Medulla oblongata (tissue), 1 donor: ENCODE results near the gene INPP4A.
"Not testable (repeated sequence)": the region's sequence is repeated elsewhere in the genome, so short reads cannot be mapped to it uniquely, and the experiment has no call there.

ENCODE experiments used
- DNase-seq: peaks from one replicate; pipeline ENCODE4 v3.0.0-alpha.2; 2015; ENCODE audit errors: extremely low spot score

INPP4A gene

DNA sequence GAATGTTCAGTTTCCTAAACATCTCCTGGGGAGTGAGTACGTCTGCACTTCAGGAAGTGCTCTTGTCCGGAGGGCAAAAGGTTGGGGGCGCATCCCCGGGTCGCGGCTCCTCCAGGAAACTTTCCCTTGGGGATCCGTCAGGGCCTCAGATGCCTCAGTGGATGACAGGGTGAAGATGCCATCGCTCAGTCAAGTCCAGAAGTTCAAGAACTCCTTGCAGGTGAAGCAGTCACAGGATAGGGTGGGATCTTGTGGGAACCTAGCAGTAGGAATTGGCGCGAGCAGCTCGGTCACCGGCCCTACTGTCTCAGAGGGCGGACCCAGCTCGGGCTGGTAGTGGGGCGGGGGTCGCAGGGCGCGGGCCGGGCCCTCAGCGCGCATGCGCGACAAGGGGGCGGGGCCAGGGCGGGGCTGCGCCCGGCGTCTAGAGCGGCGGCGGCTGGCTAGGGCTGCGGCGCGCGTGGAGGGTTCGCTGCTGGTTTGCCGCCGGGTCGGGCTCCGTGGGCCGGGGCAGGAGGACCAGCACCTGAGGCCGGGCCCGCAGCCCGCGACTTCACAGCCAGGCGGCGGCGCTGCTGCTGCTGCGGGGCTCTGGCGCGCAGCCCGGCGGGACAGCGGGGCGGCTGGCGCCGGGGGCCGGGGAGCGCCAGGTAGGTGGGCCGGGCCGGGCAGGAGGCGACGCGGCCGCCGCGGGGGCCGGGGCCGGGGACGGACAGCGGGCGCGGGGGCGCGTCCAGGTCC lies at the start of gene INPP4A:
Gene INPP4A (plus strand): TSS at position 423 of the 741 bp plus-strand sequence. CDS start 75,191 bp downstream, outside the sequence.
- peak; percentile 79 for DNase-seq

DNA sequence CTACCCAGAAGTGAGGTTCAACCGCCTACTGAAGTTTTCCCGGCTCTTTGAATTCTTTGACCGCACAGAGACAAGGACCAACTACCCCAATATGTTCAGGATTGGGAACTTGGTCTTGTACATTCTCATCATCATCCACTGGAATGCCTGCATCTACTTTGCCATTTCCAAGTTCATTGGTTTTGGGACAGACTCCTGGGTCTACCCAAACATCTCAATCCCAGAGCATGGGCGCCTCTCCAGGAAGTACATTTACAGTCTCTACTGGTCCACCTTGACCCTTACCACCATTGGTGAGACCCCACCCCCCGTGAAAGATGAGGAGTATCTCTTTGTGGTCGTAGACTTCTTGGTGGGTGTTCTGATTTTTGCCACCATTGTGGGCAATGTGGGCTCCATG lies 48.7 kb upstream of the INPP4A start:
- DNase-seq = no peak

DNA sequence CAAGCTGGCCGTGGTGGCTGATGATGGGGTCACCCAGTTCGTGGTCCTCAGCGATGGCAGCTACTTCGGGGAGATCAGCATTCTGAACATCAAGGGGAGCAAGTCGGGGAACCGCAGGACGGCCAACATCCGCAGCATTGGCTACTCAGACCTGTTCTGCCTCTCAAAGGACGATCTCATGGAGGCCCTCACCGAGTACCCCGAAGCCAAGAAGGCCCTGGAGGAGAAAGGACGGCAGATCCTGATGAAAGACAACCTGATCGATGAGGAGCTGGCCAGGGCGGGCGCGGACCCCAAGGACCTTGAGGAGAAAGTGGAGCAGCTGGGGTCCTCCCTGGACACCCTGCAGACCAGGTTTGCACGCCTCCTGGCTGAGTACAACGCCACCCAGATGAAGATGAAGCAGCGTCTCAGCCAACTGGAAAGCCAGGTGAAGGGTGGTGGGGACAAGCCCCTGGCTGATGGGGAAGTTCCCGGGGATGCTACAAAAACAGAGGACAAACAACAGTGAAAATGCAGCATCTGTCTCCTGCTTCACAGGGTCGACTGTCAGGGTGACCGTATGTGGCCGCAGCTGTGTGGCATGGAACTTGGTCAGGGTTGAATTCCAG lies 47.8 kb upstream of the INPP4A start:
- no peak for DNase-seq

GRCh38 chr2:98399140-98399539 lies 45.5 kb upstream of the INPP4A start:
- DNase-seq = no peak

DNA sequence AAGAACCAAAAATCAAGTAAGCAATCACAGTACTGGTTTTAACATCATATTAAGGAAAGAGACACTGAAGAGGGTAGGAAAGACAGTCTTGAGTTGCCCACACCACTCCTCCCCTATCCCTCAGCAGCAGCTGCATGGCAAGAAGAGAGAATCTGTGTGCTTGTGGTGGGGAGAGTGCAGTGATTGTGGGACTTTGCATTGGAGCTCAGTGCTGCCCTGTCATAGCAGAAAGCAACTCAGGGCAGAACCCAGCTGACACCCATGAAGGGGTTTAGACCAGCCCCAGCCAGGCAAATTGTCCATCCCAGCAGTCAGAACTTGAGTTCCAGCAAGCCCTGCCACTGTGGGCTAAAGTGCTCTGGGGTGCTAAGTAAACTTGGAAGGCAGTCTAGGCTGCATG lies 40.8 kb upstream of the INPP4A start:
- DNase-seq = no peak

DNA sequence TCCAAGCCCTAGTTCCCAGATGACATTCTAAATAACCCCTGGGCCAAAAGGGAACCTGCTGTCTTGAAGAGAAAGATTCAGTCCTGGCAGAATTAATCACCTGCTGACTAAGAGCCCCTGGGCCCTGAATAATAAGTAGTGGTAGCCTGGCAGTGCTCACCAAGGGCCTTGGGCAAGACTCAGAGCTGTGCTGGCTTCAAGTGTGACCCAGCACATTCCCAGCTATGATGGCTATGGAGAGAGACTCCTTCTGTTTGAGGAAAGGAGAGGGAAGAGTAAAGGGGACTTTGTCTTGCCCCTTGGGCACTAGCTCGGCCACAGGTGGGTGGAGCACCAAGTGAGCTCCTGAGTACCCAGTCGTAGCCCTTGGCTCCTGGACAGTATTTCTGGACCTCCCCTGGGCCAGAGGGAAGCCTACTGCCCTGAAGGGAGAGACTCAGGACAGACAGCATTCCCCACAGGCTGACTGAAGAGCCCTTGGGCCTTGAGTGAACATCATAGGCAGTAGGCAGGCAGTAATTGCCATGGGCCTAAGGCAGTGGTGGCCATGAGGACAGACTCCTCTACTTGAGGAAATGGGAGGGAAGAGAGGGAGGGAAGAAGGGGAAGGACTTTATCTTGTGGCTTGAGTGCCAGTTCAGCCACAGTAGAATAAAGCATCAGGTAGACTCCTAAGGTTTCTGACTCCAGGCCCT lies 40.0 kb upstream of the INPP4A start:
- no peak for DNase-seq

- no peak for DNase-seq
Measured at GRCh38 chr2:98405301-98405700, 39.4 kb upstream of the INPP4A start.

GRCh38 chr2:98408155-98408554 lies 36.5 kb upstream of the INPP4A start:
- no peak for DNase-seq

- peak; percentile 84 for DNase-seq
Measured at GRCh38 chr2:98412751-98413458, 31.8 kb upstream of the INPP4A start.

- not testable (repeated sequence) for DNase-seq
Measured at GRCh38 chr2:98414246-98414645, 30.4 kb upstream of the INPP4A start.

- DNase-seq = not testable (repeated sequence)
Measured at GRCh38 chr2:98415719-98416248, 28.9 kb upstream of the INPP4A start.

- DNase-seq = no peak
Measured at GRCh38 chr2:98416383-98417159, 28.1 kb upstream of the INPP4A start.

GRCh38 chr2:98419544-98419943 lies 25.1 kb upstream of the INPP4A start:
- no peak for DNase-seq

GRCh38 chr2:98419977-98420725 lies 24.5 kb upstream of the INPP4A start:
- no peak for DNase-seq

DNA sequence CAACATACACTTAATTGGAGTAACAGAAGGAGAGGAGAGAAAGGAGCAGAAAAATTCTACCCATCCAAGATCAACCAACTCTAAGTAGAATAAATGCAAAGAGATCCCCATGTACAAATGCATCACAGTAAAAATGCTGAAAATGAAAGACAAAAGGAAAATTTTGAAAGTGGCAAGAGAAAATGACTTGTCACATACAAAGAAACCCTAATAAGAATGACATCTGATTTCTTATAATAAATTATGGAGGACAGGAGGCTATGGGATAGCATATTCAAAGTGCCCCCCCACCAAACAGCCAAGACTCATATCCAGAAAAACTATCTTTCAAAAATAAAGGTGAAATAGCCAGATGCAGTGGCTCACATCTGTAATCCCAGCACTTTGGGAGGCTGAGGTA lies 22.2 kb upstream of the INPP4A start:
- no peak for DNase-seq

GRCh38 chr2:98426771-98427170 lies 17.9 kb upstream of the INPP4A start:
- no peak for DNase-seq

GRCh38 chr2:98432145-98432544 lies 12.5 kb upstream of the INPP4A start:
- DNase-seq = no peak

DNA sequence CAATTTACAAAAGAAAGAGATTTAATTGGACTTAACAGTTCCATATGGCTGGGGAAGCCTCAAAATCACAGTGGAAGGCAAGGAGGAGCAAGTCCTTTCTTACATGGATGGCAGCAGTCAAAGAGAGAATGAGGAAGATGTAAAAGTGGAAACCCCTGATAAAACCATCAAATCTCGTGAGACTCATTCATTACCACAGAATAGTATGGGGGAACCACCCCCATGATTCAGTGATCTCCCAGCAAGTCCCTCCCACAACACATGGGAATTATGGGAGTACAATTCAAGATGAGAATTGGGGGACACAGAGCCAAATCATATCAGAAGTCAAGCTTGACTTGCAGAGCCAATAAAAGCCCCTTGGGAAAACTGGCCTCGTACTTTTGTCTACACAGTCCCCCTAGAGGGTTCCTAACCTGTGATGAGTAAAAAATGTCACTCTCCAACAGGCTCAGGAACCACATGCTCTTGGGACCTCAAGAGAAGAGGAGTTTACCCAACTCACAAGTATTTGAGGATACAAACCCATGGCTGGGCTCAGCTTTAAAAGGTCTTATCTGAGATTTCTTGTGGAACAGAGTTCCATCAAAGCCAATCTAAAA lies 11.2 kb upstream of the INPP4A start:
- DNase-seq = no peak

DNA sequence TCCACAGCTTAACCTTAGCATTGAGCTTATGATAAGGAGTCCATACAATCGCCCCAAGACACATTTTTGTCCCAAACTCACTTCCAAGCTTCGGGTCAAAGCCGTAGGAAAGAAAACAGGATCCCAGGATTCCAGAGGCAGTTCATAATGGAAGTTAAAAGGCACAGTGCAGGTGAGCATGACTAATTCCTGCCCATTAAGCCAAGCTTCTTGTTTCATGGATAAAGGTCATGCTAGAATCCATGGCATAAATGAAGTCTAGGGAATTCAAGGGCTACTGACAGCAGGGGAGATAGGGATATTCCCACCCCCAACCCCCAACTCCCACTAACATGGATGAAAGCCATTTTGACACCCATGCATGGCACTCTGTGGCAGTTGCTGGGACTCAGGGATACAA lies 10.2 kb upstream of the INPP4A start:
- DNase-seq = no peak

GRCh38 chr2:98435670-98436069 lies 9.0 kb upstream of the INPP4A start:
- DNase-seq = not testable (repeated sequence)
